HEK293 (cell line): ENCODE results near the gene RAB7A.

Experiments used
- EGR2 ChIP-seq: fragments of 450-650 bp; formaldehyde crosslinking; IDR thresholded peaks from 2 replicates; pipeline ENCODE4 v1.5.1; 2016; ENCODE audit warnings: low read depth, missing biosample characterization, missing genetic modification characterization
- GLI4 ChIP-seq: fragments of 450-650 bp; formaldehyde crosslinking; IDR thresholded peaks from 2 replicates; pipeline ENCODE4 v1.5.1; 2016; ENCODE audit warnings: missing biosample characterization, missing genetic modification characterization
- IKZF3 ChIP-seq: fragments of 450-650 bp; IDR thresholded peaks from 2 replicates; pipeline ENCODE4 v1.5.0; 2018; ENCODE audit warnings: missing biosample characterization, mild to moderate bottlenecking, missing genetic modification characterization, moderate library complexity
- KLF10 ChIP-seq: fragments of 450-650 bp; IDR thresholded peaks from 2 replicates; pipeline ENCODE4 v1.5.1; 2018; ENCODE audit warnings: missing biosample characterization, mild to moderate bottlenecking, missing genetic modification characterization
- KLF9 ChIP-seq: fragments of 450-650 bp; formaldehyde crosslinking; IDR thresholded peaks from 2 replicates; pipeline ENCODE4 v1.5.1; 2016; ENCODE audit warnings: missing biosample characterization, missing genetic modification characterization, low read depth
- MYNN ChIP-seq: fragments of 450-650 bp; formaldehyde crosslinking; IDR thresholded peaks from 2 replicates; pipeline ENCODE4 v1.5.1; 2016; ENCODE audit warnings: missing biosample characterization, missing genetic modification characterization, borderline replicate concordance
- OSR2 ChIP-seq: fragments of 450-650 bp; formaldehyde crosslinking; IDR thresholded peaks from 2 replicates; pipeline ENCODE4 v1.5.1; 2016; ENCODE audit warnings: missing biosample characterization, missing genetic modification characterization
- SP7 ChIP-seq: fragments of 450-650 bp; formaldehyde crosslinking; IDR thresholded peaks from 2 replicates; pipeline ENCODE4 v1.5.1; 2016; ENCODE audit warnings: missing biosample characterization, missing genetic modification characterization
- ZBTB21 ChIP-seq: fragments of 450-650 bp; formaldehyde crosslinking; IDR thresholded peaks from 2 replicates; pipeline ENCODE4 v1.5.1; 2017; ENCODE audit warnings: missing biosample characterization, missing genetic modification characterization
- ZBTB48 ChIP-seq: fragments of 450-650 bp; formaldehyde crosslinking; IDR thresholded peaks from 2 replicates; pipeline ENCODE4 v1.5.1; 2016; ENCODE audit warnings: missing biosample characterization, missing genetic modification characterization
- ZBTB8A ChIP-seq: fragments of 450-650 bp; formaldehyde crosslinking; IDR thresholded peaks from 2 replicates; pipeline ENCODE4 v1.5.1; 2016; ENCODE audit warnings: missing biosample characterization, missing genetic modification characterization
- ZFHX2 ChIP-seq: fragments of 450-650 bp; formaldehyde crosslinking; conservative IDR thresholded peaks from 2 replicates; pipeline ENCODE4 v1.5.1; 2016; ENCODE audit warnings: missing biosample characterization, missing genetic modification characterization
- ZNF211 ChIP-seq: fragments of 450-650 bp; formaldehyde crosslinking; IDR thresholded peaks from 2 replicates; pipeline ENCODE4 v1.5.1; 2016; ENCODE audit warnings: low read depth, missing biosample characterization, missing genetic modification characterization
- ZNF23 ChIP-seq: fragments of 450-650 bp; formaldehyde crosslinking; IDR thresholded peaks from 2 replicates; pipeline ENCODE4 v1.5.1; 2016; ENCODE audit warnings: missing biosample characterization, missing genetic modification characterization, borderline replicate concordance
- ZNF311 ChIP-seq: fragments of 450-650 bp; formaldehyde crosslinking; IDR thresholded peaks from 2 replicates; pipeline ENCODE4 v1.5.1; 2017; ENCODE audit warnings: missing biosample characterization, missing genetic modification characterization, borderline replicate concordance
- ZNF48 ChIP-seq: fragments of 450-650 bp; formaldehyde crosslinking; IDR thresholded peaks from 2 replicates; pipeline ENCODE4 v1.5.1; 2016; ENCODE audit warnings: missing biosample characterization, missing genetic modification characterization
- ZNF529 ChIP-seq: fragments of 450-650 bp; formaldehyde crosslinking; IDR thresholded peaks from 2 replicates; pipeline ENCODE4 v1.5.1; 2017; ENCODE audit warnings: missing genetic modification characterization, missing biosample characterization; ENCODE audit not compliant: insufficient replicate concordance
- ZNF544 ChIP-seq: fragments of 450-650 bp; formaldehyde crosslinking; IDR thresholded peaks from 2 replicates; pipeline ENCODE4 v1.5.0; 2017; ENCODE audit warnings: missing biosample characterization, missing genetic modification characterization
- ZNF549 ChIP-seq: fragments of 450-650 bp; IDR thresholded peaks from 2 replicates; pipeline ENCODE4 v1.5.1; 2018; ENCODE audit warnings: missing biosample characterization, missing genetic modification characterization, mild to moderate bottlenecking, inconsistent platforms, moderate library complexity
- ZNF561 ChIP-seq: fragments of 450-650 bp; IDR thresholded peaks from 2 replicates; pipeline ENCODE4 v1.5.1; 2018; ENCODE audit warnings: missing biosample characterization, missing genetic modification characterization, borderline replicate concordance
- ZNF660 ChIP-seq: fragments of 450-650 bp; IDR thresholded peaks from 2 replicates; pipeline ENCODE4 v1.5.1; 2018; ENCODE audit warnings: missing biosample characterization, mild to moderate bottlenecking, missing genetic modification characterization
- ZNF670 ChIP-seq: fragments of 450-650 bp; formaldehyde crosslinking; IDR thresholded peaks from 2 replicates; pipeline ENCODE4 v1.5.1; 2016; ENCODE audit warnings: missing biosample characterization, missing genetic modification characterization, low read depth
- ZNF747 ChIP-seq: fragments of 450-650 bp; formaldehyde crosslinking; IDR thresholded peaks from 2 replicates; pipeline ENCODE4 v1.5.1; 2016; ENCODE audit warnings: missing biosample characterization, missing genetic modification characterization
- ZNF76 ChIP-seq: fragments of 450-650 bp; formaldehyde crosslinking; IDR thresholded peaks from 2 replicates; pipeline ENCODE4; 2016; ENCODE audit warnings: low read depth, missing biosample characterization, missing genetic modification characterization, borderline replicate concordance
- ZNF837 ChIP-seq: fragments of 450-650 bp; formaldehyde crosslinking; IDR thresholded peaks from 2 replicates; pipeline ENCODE4 v1.5.1; 2016; ENCODE audit warnings: missing biosample characterization, missing genetic modification characterization
- ZSCAN30 ChIP-seq: fragments of 450-650 bp; IDR thresholded peaks from 2 replicates; pipeline ENCODE4 v1.5.1; 2018; ENCODE audit warnings: missing biosample characterization, mild to moderate bottlenecking, missing genetic modification characterization, moderate library complexity
- TF ChIP-seq, protein P1 (sequence below): fragments of 450-650 bp; formaldehyde crosslinking; IDR thresholded peaks from 2 replicates; pipeline ENCODE4 v1.5.1; 2016; ENCODE audit warnings: missing biosample characterization, missing genetic modification characterization, borderline replicate concordance
- TF ChIP-seq, protein P2 (sequence below): fragments of 450-650 bp; formaldehyde crosslinking; IDR thresholded peaks from 2 replicates; pipeline ENCODE4 v1.5.1; 2017; ENCODE audit warnings: missing biosample characterization, missing genetic modification characterization
- TF ChIP-seq, protein P3 (sequence below): fragments of 450-650 bp; formaldehyde crosslinking; IDR thresholded peaks from 2 replicates; pipeline ENCODE4 v1.5.1; 2016; ENCODE audit warnings: missing biosample characterization, missing genetic modification characterization
- TF ChIP-seq, protein P4 (sequence below): fragments of 450-650 bp; IDR thresholded peaks from 2 replicates; pipeline ENCODE4 v1.5.1; 2018; ENCODE audit warnings: missing biosample characterization, missing genetic modification characterization
- TF ChIP-seq, protein P5 (sequence below): fragments of 450-650 bp; IDR thresholded peaks from 2 replicates; pipeline ENCODE4 v1.5.1; 2018; ENCODE audit warnings: missing biosample characterization, mild to moderate bottlenecking, missing genetic modification characterization

The RAB7A gene

DNA sequence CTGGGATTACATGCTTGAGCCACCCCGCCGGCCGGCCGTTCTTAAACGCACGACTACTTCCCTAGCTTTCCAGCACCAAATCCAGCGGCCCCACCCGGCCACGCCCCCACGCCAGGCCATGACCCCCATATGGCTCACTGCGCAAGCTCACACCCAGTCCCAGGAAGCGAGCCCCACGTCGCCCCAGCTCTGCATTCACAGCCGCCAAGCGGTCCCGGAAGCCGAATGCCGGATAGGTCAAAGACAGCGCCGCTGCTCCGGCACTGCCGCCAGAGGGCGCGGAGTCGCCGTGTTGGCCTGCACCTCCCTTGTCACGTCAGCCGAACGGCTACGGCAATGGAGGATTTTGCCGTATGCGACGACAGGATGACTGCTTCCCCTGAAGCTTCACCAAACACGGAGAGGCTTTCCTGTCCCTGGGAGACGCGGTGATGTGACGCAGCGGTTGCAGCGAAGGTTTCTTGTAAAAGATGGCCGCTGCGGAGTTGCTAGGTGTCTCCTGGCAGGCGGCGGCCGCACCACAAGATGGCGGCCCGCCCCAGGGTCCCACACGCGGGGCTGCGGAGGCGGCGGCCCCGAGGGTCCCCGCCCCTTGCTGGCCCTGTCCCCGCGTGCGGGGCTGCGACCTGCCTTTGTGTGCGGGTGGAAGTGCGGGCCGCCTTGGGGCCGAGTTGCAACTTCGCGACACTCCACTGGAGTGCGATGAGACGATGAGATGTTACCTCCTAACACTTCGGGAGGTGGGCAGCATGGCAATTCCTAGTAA lies 45.2 kb upstream of the RAB7A start (continued):
- TF ChIP-seq ZBTB48 (peak; percentile 67), ZNF529 (tag by site-specific recombination) (no peak), OSR2 (tag by site-specific recombination) (0 out of 2 replicates have a peak, but pooled peaks have one; percentile 7), ZNF76 (peak; percentile 78), ZNF544 (tag by site-specific recombination) (no peak), ZSCAN30 (peak; percentile 86), ZFHX2 (tag by site-specific recombination) (peak; percentile 76), MYNN (tag by site-specific recombination) (no peak; the same call in 1 of the 2 replicates), SP7 (tag by site-specific recombination) (peak; percentile 81), ZNF561 (tag by site-specific recombination) (peak; percentile 71; the same call in 1 of the 2 replicates), KLF10 (tag by site-specific recombination) (no peak), ZNF311 (tag by site-specific recombination) (no peak), ZBTB21 (peak; percentile 93), ZNF23 (tag by site-specific recombination) (no peak), GLI4 (tag by site-specific recombination) (no peak), ZNF48 (tag by site-specific recombination) (no peak), ZBTB8A (peak; percentile 60; the same call in 1 of the 2 replicates), ZNF660 (peak; percentile 75), EGR2 (tag by site-specific recombination) (peak; percentile 56), ZNF837 (tag by site-specific recombination) (no peak), ZNF549 (tag by site-specific recombination) (no peak), ZNF670 (tag by site-specific recombination) (no peak), ZNF211 (tag by site-specific recombination) (no peak), ZNF747 (tag by site-specific recombination) (no peak), KLF9 (tag by site-specific recombination) (peak; percentile 96), IKZF3 (tag by site-specific recombination) (peak; percentile 92)
- TF ChIP-seq, protein P1, sequence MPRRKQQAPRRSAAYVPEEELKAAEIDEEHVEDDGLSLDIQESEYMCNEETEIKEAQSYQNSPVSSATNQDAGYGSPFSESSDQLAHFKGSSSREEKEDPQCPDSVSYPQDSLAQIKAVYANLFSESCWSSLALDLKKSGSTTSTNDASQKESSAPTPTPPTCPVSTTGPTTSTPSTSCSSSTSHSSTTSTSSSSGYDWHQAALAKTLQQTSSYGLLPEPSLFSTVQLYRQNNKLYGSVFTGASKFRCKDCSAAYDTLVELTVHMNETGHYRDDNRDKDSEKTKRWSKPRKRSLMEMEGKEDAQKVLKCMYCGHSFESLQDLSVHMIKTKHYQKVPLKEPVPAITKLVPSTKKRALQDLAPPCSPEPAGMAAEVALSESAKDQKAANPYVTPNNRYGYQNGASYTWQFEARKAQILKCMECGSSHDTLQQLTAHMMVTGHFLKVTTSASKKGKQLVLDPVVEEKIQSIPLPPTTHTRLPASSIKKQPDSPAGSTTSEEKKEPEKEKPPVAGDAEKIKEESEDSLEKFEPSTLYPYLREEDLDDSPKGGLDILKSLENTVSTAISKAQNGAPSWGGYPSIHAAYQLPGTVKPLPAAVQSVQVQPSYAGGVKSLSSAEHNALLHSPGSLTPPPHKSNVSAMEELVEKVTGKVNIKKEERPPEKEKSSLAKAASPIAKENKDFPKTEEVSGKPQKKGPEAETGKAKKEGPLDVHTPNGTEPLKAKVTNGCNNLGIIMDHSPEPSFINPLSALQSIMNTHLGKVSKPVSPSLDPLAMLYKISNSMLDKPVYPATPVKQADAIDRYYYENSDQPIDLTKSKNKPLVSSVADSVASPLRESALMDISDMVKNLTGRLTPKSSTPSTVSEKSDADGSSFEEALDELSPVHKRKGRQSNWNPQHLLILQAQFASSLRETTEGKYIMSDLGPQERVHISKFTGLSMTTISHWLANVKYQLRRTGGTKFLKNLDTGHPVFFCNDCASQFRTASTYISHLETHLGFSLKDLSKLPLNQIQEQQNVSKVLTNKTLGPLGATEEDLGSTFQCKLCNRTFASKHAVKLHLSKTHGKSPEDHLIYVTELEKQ (tag by site-specific recombination): no peak
- TF ChIP-seq, protein P2, sequence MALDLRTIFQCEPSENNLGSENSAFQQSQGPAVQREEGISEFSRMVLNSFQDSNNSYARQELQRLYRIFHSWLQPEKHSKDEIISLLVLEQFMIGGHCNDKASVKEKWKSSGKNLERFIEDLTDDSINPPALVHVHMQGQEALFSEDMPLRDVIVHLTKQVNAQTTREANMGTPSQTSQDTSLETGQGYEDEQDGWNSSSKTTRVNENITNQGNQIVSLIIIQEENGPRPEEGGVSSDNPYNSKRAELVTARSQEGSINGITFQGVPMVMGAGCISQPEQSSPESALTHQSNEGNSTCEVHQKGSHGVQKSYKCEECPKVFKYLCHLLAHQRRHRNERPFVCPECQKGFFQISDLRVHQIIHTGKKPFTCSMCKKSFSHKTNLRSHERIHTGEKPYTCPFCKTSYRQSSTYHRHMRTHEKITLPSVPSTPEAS: no peak
- TF ChIP-seq, protein P3, sequence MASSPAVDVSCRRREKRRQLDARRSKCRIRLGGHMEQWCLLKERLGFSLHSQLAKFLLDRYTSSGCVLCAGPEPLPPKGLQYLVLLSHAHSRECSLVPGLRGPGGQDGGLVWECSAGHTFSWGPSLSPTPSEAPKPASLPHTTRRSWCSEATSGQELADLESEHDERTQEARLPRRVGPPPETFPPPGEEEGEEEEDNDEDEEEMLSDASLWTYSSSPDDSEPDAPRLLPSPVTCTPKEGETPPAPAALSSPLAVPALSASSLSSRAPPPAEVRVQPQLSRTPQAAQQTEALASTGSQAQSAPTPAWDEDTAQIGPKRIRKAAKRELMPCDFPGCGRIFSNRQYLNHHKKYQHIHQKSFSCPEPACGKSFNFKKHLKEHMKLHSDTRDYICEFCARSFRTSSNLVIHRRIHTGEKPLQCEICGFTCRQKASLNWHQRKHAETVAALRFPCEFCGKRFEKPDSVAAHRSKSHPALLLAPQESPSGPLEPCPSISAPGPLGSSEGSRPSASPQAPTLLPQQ (tag by site-specific recombination): peak; percentile 87
- TF ChIP-seq, protein P4, sequence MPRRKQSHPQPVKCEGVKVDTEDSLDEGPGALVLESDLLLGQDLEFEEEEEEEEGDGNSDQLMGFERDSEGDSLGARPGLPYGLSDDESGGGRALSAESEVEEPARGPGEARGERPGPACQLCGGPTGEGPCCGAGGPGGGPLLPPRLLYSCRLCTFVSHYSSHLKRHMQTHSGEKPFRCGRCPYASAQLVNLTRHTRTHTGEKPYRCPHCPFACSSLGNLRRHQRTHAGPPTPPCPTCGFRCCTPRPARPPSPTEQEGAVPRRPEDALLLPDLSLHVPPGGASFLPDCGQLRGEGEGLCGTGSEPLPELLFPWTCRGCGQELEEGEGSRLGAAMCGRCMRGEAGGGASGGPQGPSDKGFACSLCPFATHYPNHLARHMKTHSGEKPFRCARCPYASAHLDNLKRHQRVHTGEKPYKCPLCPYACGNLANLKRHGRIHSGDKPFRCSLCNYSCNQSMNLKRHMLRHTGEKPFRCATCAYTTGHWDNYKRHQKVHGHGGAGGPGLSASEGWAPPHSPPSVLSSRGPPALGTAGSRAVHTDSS: no peak
- TF ChIP-seq, protein P5, sequence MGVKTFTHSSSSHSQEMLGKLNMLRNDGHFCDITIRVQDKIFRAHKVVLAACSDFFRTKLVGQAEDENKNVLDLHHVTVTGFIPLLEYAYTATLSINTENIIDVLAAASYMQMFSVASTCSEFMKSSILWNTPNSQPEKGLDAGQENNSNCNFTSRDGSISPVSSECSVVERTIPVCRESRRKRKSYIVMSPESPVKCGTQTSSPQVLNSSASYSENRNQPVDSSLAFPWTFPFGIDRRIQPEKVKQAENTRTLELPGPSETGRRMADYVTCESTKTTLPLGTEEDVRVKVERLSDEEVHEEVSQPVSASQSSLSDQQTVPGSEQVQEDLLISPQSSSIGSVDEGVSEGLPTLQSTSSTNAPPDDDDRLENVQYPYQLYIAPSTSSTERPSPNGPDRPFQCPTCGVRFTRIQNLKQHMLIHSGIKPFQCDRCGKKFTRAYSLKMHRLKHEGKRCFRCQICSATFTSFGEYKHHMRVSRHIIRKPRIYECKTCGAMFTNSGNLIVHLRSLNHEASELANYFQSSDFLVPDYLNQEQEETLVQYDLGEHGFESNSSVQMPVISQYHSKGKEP (tag by site-specific recombination): no peak; the same call in 1 of the 2 replicates
